ENCODE measurements around the gene LVRN. TPM values are rescaled to one million over a fixed set of nuclear protein-coding genes. Genes with fewer than 3 reads are reported as not detected.

LVRN gene
- total RNA-seq, 4 donors from 2014 or later: 1.7 TPM; not detected in 3

- intact Hi-C loops (cut with DNase I; ENCODE audit: low total_unique reads): no loop called here
- Histone ChIP-seq H3K27me3 (no peaks in the 10 kb centered on the region), H3K27ac (no peak overlapping the region), H3K9me3 (no peaks in the 10 kb centered on the region), H3K4me1 (no peaks in the 10 kb centered on the region), H3K36me3 (no peaks in the 10 kb centered on the region), H3K4me3 (no peak overlapping the region)
- no peak for DNase-seq
- TF ChIP-seq POLR2A (IDR thresholded peaks at IDR 0.05): no peak
- TF ChIP-seq, protein P1, sequence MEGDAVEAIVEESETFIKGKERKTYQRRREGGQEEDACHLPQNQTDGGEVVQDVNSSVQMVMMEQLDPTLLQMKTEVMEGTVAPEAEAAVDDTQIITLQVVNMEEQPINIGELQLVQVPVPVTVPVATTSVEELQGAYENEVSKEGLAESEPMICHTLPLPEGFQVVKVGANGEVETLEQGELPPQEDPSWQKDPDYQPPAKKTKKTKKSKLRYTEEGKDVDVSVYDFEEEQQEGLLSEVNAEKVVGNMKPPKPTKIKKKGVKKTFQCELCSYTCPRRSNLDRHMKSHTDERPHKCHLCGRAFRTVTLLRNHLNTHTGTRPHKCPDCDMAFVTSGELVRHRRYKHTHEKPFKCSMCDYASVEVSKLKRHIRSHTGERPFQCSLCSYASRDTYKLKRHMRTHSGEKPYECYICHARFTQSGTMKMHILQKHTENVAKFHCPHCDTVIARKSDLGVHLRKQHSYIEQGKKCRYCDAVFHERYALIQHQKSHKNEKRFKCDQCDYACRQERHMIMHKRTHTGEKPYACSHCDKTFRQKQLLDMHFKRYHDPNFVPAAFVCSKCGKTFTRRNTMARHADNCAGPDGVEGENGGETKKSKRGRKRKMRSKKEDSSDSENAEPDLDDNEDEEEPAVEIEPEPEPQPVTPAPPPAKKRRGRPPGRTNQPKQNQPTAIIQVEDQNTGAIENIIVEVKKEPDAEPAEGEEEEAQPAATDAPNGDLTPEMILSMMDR (IDR thresholded peaks at IDR 0.05): no peak
Observed at GRCh38 chr5:116013936-116014335, 51.7 kb downstream of the LVRN start.

GRCh38 chr5:116023619-116024018 lies 61.3 kb downstream of the LVRN start:
- Histone ChIP-seq H3K27ac (no peak overlapping the region), H3K4me3 (no peak overlapping the region), H3K4me1 (no peaks in the 10 kb centered on the region), H3K27me3 (no peaks in the 10 kb centered on the region), H3K9me3 (no peaks in the 10 kb centered on the region), H3K36me3 (no peaks in the 10 kb centered on the region)
- no peak for TF ChIP-seq POLR2A (IDR thresholded peaks at IDR 0.05)
- TF ChIP-seq, protein P1 (IDR thresholded peaks at IDR 0.05): no peak
- intact Hi-C loops (cut with DNase I; ENCODE audit: low total_unique reads): no loop called here
- no peak for DNase-seq

DNA sequence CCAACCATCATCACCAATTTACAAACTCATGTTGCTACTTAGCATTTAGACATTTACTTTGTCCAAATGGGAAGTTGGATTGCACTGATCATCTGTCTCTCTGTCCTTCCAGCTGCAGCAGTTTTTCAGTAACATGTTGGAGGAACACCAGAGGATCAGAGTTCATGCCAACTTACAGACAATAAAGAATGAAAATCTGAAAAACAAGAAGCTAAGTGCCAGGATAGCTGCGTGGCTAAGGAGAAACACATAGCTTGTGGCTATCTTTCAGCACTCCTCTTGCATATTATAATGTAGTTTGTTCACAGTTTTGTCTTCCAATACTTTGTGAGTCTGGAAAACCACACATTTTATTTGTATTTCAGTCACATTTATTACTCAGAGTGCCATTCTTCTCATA lies 63.6 kb downstream of the LVRN start:
- intact Hi-C loops (cut with DNase I; ENCODE audit: low total_unique reads): no loop called here
- no peaks in the 10 kb centered on the region for H3K9me3 ChIP-seq
- no peaks in the 10 kb centered on the region for H3K36me3 ChIP-seq
- no peak overlapping the region for H3K27ac ChIP-seq
- no peaks in the 10 kb centered on the region for H3K27me3 ChIP-seq
- H3K4me3 ChIP-seq: no peak overlapping the region
- TF ChIP-seq POLR2A (IDR thresholded peaks at IDR 0.05): no peak
- TF ChIP-seq, protein P1 (IDR thresholded peaks at IDR 0.05): no peak
- H3K4me1 ChIP-seq: no peaks in the 10 kb centered on the region
- no peak for DNase-seq

DNA sequence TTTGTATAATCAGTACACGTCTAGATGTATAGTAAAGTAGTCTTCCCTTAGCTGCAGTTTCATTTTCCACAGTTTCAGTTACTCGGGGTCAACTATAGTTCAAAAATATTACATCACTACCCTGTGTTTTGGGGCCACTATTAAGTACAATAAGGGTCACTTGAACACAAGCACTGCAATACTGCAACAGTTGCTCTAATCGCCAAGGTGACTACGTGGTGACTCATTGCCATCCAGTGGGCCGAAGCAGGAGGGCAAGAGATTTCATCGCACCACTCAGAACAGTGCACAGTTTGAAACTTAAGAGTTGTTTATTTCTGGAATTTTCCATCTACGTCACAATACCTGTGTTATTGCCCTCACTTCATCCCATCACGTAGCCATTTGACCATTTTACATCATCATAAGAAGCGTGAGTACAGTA lies 69.8 kb downstream of the LVRN start, which contains the start of gene ARL14EPL:
TSS of gene ARL14EPL (plus strand) at position 379 of the 424 bp plus-strand sequence. CDS start 18,994 bp downstream, outside the sequence.
- Histone ChIP-seq H3K27ac (no peak within 1 kb of the TSS), H3K4me3 (no peak within 1 kb of the TSS), H3K27me3 (no peaks in the 10 kb centered on the region), H3K36me3 (no peaks in the 10 kb centered on the region), H3K4me1 (no peaks in the 10 kb centered on the region), H3K9me3 (no peaks in the 10 kb centered on the region)
- peak in 1 of 2 donors; percentile 15 for DNase-seq
- intact Hi-C loops (cut with DNase I; ENCODE audit: low total_unique reads): no loop called here
- TF ChIP-seq, protein P1 (IDR thresholded peaks at IDR 0.05): peak in 1 of 4 experiments; percentile 18
- no peak for TF ChIP-seq POLR2A (IDR thresholded peaks at IDR 0.05)

GRCh38 chr5:116032991-116033390 lies 70.7 kb downstream of the LVRN start:
- Histone ChIP-seq H3K36me3 (no peaks in the 10 kb centered on the region), H3K4me1 (no peaks in the 10 kb centered on the region), H3K4me3 (no peak overlapping the region), H3K27ac (no peak overlapping the region), H3K27me3 (no peaks in the 10 kb centered on the region), H3K9me3 (no peaks in the 10 kb centered on the region)
- intact Hi-C loops (cut with DNase I; ENCODE audit: low total_unique reads): no loop called here
- DNase-seq: no peak
- TF ChIP-seq POLR2A (IDR thresholded peaks at IDR 0.05): no peak
- TF ChIP-seq, protein P1 (IDR thresholded peaks at IDR 0.05): no peak
